UCSD-AML1 (cell line): ENCODE results near the gene MOB2.

Source experiments
- DNase-seq: peaks from one replicate; lab custom pipeline; 2025; ENCODE audit not compliant: unreplicated experiment; lab: John Stamatoyannopoulos, UW

Gene MOB2

GRCh38 chr11:1486054-1486825, at the start of gene MOB2:
Gene MOB2, minus strand, starts transcription at chr11:1486779. Its CDS starts 223 bp downstream, at chr11:1486556.
- no peak for DNase-seq

GRCh38 chr11:1534682-1535081, 48.1 kb upstream of the MOB2 start:
- no peak for DNase-seq

GRCh38 chr11:1534171-1534570, 47.6 kb upstream of the MOB2 start:
- no peak for DNase-seq

GRCh38 chr11:1533342-1533725, 46.8 kb upstream of the MOB2 start:
- DNase-seq = no peak

GRCh38 chr11:1532606-1533341, 46.2 kb upstream of the MOB2 start:
- DNase-seq = no peak

- no peak for DNase-seq
These were observed 45.5 kb upstream of the MOB2 start for GRCh38 chr11:1532014-1532586.

GRCh38 chr11:1531449-1532013, 45.0 kb upstream of the MOB2 start:
- DNase-seq = no peak

- no peak for DNase-seq
These were observed 44.3 kb upstream of the MOB2 start for GRCh38 chr11:1530686-1531448.

GRCh38 chr11:1529774-1530173, 43.2 kb upstream of the MOB2 start:
- no peak for DNase-seq

- DNase-seq = no peak
These were observed 42.7 kb upstream of the MOB2 start for GRCh38 chr11:1529286-1529685.

- DNase-seq = no peak
These were observed 42.1 kb upstream of the MOB2 start for GRCh38 chr11:1528710-1529109.

- no peak for DNase-seq
These were observed 40.2 kb upstream of the MOB2 start for GRCh38 chr11:1526785-1527184.

- DNase-seq = no peak
These were observed 37.2 kb upstream of the MOB2 start for GRCh38 chr11:1523779-1524178.

GRCh38 chr11:1523077-1523476, 36.5 kb upstream of the MOB2 start:
- no peak for DNase-seq

- no peak for DNase-seq
These were observed 35.5 kb upstream of the MOB2 start for GRCh38 chr11:1522081-1522424.

- DNase-seq = no peak
These were observed 35.0 kb upstream of the MOB2 start for GRCh38 chr11:1521382-1522080.

- DNase-seq = no peak
These were observed 34.2 kb upstream of the MOB2 start for GRCh38 chr11:1520663-1521267.

- DNase-seq = no peak
These were observed 33.7 kb upstream of the MOB2 start for GRCh38 chr11:1520209-1520662.

- no peak for DNase-seq
These were observed 32.7 kb upstream of the MOB2 start for GRCh38 chr11:1519028-1520010.
